LNCAP (cell line): ENCODE results near the gene SPINDOC.
A peak's percentile ranks its signal among the peaks of the same experiment; 100 is the strongest.

Experiments
- CTCF ChIP-seq: fragments of 450-650 bp; IDR thresholded peaks from 2 replicates; pipeline ENCODE4 v1.5.1; 2017; ENCODE audit warnings: mild to moderate bottlenecking

The SPINDOC gene

GRCh38 chr11:63767565-63768236 lies 45.6 kb upstream of the SPINDOC start:
- TF ChIP-seq CTCF: no peak

GRCh38 chr11:63768237-63769041 lies 44.8 kb upstream of the SPINDOC start, which contains the start of gene ZFTA:
Gene ZFTA (minus strand): TSS chr11:63768775. CDS start chr11:63768622, 153 bp downstream.
- TF ChIP-seq CTCF: peak; percentile 84

GRCh38 chr11:63769042-63769713 lies 44.1 kb upstream of the SPINDOC start:
- TF ChIP-seq CTCF: no peak

GRCh38 chr11:63769714-63770455 lies 43.4 kb upstream of the SPINDOC start:
- no peak for TF ChIP-seq CTCF

- no peak for TF ChIP-seq CTCF
Observed at GRCh38 chr11:63770763-63771162, 42.5 kb upstream of the SPINDOC start.

GRCh38 chr11:63775191-63775590 lies 38.1 kb upstream of the SPINDOC start:
- no peak for TF ChIP-seq CTCF

- no peak for TF ChIP-seq CTCF
Observed at GRCh38 chr11:63779039-63779438, 34.2 kb upstream of the SPINDOC start.
